GM19372 (cell line): ENCODE data around the gene LEMD1.

Experiments
- ATAC-seq: cut with Tn5 transposase; IDR thresholded peaks from one replicate; pipeline ENCODE4 v1.9.1; 2021; ENCODE audit warnings: mild to moderate bottlenecking, low read depth, moderate library complexity; ENCODE audit not compliant: unreplicated experiment

LEMD1 gene

DNA sequence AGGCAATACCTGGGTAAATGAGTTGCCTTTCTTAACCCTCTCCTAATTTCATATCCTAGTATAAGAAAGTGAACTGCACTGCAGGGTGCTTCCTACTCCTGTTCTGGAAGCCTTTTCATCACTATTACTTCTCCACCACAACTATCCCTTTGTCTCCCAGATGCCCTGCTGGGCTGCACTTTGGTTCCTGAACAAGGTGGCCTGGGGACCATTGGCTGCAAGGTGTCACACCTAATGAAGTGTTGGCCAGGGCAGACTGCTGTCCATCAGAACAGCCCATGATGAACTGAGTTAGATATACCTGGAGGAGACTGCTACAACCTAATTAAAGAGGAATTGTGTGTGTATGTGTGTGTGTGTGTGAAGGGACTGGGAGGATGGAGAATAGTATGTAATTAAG, 63.3 kb downstream of the LEMD1 start:
- no peak for ATAC-seq

DNA sequence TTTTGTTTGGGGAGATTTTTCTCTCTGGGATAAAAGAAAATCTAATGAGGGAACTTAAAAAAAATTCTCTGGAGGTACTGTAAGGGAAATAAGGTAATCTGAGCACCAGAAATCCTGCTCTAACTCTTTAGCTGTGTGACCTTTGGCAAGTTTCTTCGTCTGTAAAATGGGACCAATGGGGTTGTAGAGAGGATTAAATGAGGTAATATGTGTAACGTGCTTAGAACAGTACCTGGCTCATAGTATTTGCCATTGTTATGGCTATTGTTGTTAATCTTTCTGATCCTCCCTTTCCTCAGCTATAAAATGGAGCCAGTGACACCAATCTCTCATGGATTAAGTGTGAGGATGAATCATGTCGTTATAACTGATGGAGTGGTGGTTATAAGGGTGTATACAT, 64.3 kb downstream of the LEMD1 start:
- ATAC-seq, result no peak

DNA sequence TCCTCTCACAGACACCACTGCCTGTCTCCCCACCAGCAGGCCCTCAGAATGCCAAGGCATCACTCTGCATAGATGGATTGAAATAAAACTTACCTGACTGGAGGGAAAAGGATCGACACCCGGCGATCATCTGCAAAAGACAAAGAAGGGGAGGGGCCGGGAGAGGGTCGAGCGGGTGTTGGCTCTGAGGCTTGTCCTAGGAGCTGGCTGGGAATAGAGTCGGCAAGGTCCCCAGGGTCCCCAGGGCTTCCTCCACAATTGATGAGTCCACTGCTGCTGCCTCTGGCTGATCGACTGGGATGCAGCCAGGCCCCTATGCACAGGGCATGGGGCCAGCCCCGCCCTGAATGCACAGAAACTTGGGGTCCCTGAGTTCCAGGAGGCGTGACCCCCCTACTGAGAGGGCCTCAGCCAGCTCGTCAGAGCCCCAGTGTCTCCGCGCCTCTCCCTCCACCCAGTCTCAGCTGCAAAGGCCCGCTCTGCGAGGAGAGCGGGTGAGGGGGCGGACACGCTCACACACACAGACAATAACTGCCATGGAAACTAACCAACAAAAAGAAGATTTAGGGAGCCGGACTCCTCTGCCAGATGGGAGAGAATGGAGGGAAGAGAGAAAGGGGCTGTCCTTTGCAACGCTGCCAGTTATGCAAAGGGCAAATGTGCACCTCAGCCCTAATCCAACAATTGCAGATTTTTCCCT, 65.3 kb downstream of the LEMD1 start, which contains the start of gene KLHDC8A:
Gene KLHDC8A (minus strand): TSS at position 483 of the 700 bp plus-strand sequence. CDS start 13,318 bp downstream, outside the sequence.
- ATAC-seq, result no peak

DNA sequence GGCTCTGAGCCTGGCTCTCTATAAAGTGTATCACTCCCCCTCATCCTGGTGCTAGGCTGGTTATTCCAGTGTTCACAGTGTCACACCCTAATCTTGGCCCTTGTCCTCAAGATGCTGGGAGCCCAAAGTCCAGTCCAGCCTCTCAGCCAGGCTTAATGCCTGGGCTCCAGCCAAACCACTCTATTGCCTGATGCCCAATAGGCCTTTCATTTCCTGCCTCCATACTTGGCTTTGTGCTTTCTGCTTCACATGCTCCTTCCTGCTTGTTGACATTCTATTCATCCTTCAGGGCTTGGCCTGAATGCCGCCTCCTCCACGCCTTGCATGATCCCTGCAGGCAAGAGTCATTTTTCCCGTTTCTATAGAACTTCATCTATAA, 66.8 kb downstream of the LEMD1 start:
- ATAC-seq, result no peak

DNA sequence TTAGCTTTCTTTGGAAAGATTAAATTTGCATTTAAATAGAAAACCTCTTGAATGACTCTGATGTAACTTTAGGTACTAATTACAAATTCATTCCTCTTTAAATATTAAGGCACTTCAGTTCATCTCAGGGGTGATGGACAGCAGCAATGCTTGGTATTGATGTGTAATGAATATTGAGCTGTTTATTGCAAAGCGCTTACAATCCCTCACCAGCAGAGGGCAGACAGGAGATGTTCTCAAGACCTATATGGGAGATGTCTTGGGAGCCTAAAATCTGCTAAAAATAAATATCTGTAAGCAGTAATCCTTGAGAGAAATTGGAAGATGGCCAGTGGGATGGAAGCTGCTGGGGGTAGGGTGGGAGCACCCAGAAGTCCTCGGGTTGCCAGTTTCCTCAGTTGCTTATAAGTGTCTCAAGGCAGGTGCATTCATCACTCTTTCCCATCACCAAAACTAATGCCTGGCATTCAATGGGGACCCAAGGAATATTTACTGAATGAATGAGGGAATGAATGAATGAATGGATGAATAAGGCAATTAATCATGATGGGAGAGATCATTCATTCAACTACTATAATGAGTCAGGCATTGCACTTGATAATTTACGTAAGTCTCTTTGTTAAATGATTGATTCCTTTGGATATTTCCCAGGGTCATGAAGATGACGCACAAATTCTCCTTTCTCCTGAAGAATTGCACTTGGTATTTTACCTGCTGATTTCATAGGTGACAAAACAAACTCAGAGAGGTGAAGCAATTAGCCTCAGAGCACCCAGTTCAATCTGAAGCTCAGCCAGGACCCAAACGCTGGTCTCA, 67.4 kb downstream of the LEMD1 start:
- ATAC-seq, result no peak

DNA sequence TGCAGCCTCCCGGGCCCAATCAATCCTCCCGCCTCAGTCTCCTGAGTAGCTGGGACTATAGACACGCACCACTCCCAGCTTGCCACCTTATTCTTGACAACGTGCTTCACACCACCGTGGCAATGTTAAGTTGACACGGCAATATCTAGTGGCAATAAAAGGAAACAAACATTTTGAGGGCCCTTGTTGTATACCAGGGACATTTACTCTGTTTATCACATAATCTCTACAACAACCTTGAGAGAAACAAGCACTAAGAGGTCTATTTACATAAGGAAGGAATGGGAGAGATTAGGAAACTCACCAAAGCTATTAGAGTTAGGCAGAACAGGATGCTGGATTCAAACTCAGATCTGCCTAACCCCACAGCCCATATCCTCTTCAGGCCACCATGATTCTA, 68.2 kb downstream of the LEMD1 start:
- no peak for ATAC-seq

DNA sequence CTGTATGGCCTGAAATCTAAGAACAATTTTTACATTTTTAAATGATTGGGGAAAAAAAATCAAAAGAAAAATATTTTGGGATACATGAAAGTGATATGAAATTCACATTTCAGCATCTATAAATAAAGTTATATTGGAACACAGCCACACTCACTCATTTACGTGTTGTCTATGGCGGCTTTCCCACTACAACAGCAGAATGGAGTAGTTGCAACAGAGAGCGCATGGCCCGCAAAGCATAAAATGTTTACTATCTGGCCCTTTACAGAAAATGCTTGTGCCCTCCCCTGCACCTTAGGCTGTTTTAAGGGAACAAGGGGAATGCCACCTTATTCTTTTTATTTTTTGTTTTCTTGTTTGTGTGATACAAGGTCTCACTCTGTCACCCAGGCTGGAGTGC, 68.7 kb downstream of the LEMD1 start:
- no peak for ATAC-seq

DNA sequence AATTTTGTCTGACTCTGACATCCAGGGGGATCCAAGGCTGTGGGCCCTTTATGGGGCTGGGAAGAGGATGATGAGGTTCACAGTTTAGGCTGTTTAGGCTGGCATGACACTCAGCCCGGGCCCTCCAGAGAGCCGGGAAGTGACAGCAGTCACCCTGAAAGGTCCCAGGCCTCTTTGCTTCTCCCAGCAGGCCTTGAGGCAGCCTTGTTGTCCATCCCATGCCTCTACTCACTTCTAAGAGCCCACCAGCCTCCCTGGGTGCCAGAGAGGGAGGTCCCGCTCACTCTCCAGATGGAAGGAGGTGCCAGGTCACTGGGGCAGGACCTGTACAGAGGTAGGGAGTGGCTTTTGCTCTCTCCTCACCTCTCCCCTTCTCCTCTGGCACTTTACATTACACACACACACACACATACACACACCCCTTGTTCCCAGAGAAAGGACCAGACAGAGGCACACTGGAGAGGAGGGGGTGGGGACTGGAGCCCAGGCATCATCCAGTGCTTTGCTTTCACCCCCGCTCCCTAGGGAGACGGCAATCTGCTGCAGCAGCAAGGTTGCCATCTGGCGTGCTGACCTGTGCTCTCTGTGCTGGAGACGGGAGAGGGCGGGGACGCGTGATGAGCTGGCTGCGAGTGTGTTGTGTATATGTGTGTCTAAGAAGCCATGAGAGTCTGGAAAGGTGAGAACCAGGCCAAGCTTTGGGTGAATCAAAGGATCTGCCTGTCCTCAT, 69.7 kb downstream of the LEMD1 start:
- ATAC-seq, result no peak

DNA sequence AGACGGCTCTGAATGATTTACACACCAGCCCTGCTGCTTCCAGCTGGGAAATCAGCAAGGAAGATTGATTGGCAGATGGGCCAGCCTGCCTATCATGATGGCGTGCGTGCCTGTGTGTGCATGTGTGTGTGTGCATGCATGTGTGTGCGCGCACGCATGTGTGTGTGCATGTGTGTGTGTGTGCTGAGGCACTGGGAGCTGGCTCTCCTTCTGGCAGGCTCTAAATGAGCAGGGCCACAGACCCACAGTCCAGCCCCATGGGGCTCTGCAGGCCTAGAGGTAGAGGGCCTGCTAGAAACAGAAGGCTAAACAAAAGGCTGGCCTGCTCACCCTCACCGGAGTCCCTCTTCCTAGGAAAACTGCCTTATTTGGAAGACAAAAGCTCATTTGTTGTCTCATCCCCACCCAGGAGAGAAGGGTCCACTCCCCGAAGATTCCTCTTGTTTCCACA, 71.1 kb downstream of the LEMD1 start:
- no peak for ATAC-seq

DNA sequence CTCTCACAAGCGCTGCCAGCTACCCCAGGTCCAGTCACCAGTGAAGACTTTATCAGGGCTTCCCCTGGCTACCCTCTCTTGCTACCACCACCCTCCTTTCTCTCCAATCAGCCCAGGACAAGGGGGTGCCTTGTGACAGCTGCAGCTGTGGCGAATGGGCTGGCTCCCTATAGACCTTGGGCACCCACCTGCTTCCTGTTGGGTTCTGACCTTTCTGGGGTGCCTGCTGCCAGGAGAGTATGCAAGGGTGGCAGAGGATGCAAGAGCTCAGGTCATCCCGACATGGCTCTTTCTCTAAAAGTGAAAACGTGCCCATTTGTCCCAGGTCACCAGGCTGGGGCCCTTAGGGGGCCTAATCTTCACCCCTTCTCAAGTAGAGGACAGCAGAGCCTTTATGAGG, 71.7 kb downstream of the LEMD1 start:
- no peak for ATAC-seq

DNA sequence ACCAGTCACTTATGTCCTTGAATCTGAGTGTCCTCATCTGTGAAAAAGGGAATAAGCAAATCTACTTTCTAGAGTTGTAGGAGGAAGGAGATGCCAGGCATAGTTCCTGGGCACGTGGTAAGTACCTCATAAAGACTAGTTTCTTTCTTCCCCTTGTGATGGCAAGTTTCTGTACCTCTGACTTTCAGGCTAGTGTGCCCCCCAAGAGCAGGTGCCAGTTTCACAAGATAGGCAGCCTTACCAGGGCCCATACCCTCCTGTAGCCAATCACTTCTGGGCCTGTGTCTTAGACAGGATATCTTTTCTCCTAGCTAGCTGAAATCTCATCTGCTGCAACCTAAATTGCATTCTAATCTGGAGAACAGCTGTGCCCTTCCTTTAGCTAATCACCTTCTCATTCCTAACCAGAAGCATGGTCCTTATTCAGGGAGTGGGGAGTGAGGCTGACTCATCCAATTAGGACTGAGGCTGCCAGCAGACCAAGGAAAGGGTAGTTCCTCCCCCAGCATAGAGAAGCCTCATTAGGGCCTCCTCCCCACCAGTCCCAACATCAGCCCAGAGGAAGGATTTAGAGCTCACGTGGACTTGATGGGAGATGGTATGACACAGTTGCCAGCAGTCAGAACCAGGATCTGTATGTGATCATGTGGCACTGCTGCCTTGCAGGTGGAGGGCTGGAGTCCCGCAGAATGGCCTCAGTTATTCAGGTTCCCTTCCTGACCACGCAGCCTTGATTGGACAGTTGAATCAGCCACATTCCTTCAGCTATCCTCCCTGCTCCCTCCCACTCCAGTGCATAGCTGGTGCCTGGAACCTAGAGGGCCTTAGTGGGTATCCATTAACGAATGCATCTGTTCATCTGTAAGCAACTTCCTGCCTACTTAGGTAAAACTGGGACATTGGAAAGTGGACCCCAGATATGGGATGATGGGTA, 73.0 kb downstream of the LEMD1 start:
- ATAC-seq, result no peak

DNA sequence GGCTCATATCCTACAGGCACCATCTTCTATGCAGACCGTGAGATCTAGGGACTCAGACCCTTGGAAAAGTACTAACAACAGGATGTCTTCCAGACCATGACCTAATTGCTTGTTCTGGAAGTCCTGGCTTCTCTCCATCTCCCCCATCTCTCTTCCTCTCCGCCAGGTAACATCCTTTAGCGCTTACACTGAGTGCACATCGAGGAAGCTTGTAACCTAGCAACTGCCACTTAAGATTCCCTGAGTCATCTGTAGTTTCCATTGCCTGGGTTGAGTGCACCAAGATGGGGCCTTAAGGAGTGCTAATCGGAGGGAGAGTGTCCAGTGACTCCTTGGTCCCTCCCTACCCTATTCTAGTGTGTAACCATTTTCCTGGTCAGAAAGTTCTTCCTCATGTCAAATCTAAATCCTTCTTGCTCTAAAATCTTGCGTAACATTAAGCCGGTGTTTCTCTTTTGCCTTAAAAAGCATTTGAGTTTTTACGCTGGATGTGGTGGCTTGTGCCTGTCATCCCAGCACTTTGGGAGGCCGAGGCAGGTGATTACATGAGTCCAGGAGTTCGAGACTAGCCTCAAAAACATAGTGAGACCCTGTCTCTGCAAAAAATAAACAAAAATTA, 74.8 kb downstream of the LEMD1 start:
- ATAC-seq, result no peak

DNA sequence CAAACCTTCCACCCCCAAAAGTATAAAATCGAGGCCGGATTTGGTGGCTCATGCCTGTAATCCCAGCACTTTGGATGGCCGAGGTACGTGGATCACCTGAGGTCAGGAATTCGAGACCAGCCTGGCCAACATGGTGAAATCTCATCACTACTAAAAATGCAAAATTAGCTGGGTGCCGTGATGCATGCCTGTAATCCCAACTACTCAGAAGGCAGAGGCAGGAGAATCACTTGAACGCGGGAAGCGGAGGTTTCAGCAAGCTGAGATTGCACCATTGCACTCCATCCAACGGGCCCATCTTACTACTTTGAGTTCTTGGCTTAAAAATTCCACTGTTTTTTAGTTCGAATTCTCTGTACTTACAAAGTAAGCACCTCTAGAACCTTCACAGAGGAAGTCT, 76.1 kb downstream of the LEMD1 start:
- ATAC-seq, result no peak

DNA sequence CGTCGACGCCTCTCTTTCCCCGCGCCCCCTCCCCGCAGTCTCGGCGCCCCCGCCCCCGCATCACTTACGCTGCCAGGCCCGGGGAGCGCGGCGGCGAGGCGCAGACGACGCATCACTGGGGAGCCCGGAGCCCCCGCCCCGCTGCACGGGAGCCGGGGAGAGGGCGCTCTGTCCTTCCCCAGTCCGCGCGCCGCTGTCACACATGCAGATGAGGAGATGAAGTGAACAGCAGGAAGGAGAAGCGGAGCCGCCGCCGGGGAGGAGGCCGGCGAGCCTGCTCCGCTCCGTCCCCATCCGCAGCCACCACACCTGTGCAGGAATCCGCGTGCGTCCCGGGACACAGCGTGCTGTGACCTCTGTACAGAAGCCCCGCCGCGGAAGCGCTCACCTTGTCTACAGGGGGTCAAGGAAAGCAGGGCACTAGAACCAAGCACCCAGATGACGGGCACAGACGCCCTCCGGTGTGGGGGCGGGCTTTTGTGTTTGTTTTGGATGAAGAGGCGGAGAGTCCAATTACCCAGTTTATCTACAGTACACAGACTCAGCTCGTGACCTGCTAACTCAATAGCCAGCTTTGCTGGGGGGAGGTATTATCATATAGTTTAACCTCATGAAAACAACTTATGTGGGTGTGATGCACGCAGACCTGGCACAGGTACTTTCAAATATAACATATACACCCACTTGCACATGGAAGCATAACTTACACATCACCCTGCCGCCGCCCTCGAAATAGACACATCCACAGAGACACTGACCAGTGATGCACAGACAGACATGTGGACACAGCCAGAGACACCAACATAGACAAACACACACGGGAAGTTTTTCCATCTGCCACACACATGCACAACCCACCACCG, 77.6 kb downstream of the LEMD1 start:
- no peak for ATAC-seq

DNA sequence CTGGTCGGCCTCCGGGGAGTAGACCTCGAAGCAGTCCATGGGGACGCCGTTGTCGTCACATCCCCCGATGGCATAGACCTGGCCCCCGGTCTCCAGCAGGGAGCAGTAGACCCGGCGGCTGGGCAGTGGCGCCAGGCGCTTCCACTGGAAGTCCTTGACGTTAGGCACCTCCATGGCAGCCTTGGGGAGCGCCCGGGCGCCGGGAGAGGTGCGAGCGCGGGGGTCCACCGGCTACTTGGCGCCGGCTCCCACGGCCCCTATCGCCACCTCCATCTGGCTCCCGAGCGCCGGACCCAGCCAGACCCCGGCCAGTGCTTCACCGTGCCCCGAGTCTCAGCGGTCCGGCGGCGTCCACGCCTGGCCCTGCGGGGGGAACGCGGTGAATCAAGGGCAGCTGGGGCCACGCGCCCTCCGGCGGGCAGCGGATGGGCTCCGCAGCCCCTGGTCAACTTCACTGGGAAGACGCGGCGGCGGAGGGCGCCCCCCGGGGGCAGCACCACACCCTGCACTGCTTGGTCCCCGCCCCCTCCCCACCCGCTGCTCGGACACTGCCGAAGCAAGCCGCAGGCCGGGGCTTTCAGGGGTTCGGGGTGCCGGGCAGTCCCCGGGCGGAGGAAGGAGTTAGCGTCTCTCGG, 78.3 kb downstream of the LEMD1 start:
- no peak for ATAC-seq

DNA sequence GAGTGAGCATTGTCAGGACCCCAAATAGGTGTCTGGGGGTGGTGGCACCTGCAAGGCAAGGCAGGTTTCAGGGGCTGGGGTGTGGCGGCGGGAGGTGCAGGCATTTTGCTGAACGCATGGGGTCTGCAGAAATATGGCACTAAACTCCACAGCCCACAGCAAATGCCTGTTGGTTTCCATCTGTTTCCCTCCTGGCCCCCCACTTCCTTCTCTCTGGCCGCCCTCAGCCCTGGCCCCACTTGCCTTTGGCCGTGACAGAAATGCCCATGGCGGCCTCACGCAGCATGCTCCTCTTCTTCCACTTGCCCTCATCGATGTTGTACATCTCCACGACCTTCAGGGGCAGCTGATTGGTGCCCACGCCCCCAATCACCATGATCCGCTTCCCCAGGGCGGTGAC, 78.9 kb downstream of the LEMD1 start:
- ATAC-seq, result no peak

DNA sequence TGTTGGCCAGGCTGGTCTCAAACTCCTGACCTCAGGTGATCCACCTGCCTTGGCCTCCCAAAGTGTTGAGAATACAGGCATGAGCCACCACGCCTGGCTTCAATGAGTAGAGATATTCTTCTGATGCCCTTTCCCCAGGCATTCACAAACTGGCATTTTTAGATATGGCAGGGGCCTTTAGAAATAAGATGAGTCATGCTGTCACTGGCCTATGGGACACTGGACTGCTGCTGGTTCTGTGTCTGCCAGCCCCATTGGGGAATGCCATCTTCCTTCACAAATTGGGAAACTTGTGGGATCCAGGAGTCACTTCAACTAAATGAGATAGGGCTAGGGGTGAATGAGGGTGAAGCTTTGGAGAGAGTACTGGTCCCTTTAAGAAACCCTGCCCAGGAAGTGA, 81.2 kb downstream of the LEMD1 start:
- no peak for ATAC-seq

DNA sequence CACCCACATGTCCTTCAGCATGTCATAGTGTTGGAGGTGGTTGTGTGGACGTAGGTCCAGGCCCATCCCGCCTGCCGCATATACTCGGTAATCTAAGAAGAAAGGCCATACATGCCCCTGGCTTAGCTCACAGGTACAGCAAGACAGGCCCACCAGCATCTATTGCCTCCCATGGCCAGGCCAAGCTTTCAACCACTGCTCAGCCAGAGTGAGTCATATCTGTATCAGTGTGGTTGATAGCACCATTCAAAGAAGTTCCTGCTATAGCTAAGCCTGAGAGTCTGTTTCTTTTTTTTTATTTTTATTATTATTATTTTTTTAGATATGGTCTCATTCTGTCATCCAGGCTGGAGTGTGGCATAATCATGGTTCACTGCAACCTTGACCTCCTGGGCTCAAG, 82.1 kb downstream of the LEMD1 start:
- ATAC-seq, result peak; percentile 67
